Ascending aorta (tissue), 2 donors: ENCODE results near the gene BRWD1. TPM values are rescaled to one million over a fixed set of nuclear protein-coding genes. Genes with fewer than 3 reads are reported as not detected.

Experiments used
- DNase-seq, 2 donors: peaks; one replicate each; pipeline ENCODE4 v3.0.0-alpha.2; 2019; ENCODE audit warnings: low spot score in 2 of 2
- H3K27ac ChIP-seq, 2 donors: fragments of 200-600 bp; sonication (generic); one replicate each; pipeline ENCODE4 v1.5.1; 2016 to 2017; ENCODE audit warnings: mild to moderate bottlenecking in 1 of 2
- H3K27me3 ChIP-seq: fragments of 200-600 bp; sonication (generic); one replicate; pipeline ENCODE4 v1.5.1; 2017
- H3K36me3 ChIP-seq, 2 donors: fragments of 200-600 bp; sonication (generic); one replicate each; pipeline ENCODE4 v1.5.1; 2016
- H3K4me1 ChIP-seq, 2 donors: fragments of 200-600 bp; sonication (generic); one replicate each; pipeline ENCODE4 v1.5.1; 2016 to 2017; ENCODE audit warnings: mild to moderate bottlenecking in 1 of 2
- H3K4me3 ChIP-seq, 2 donors: fragments of 200-600 bp; sonication (generic); one replicate each; pipeline ENCODE4 v1.5.1; 2016 to 2017; ENCODE audit warnings: mild to moderate bottlenecking in 1 of 2
- H3K9me3 ChIP-seq, 2 donors: fragments of 200-600 bp; sonication (generic); one replicate each; pipeline ENCODE4 v1.5.1; 2016
- CTCF ChIP-seq, 3 experiments: fragments of 200-600 bp in 2 of 3; fragments of 450-650 bp in 1 of 3; sonication (generic) in 2 of 3; IDR thresholded peaks; one replicate each; pipeline ENCODE4 v1.5.1; 2016 to 2019; ENCODE audit warnings: antibody characterized with exemption in 3 of 3, mild to moderate bottlenecking in 1 of 3, moderate library complexity in 1 of 3
- intact Hi-C: fragments of 100-400 bp; cut with DNase I; formaldehyde crosslinking; loops from one replicate; pipeline ENCODE4 v1.15.1; 2023
- total RNA-seq: library from RNA; depleted of rRNA; stranded (reverse); fragments of >200 nt; gene quantifications from one replicate; pipeline ENCODE4 v1.1.0, GENCODE V29; 2016

BRWD1 gene
- total RNA-seq, 1 donor from 2014 or later = 15.4 TPM

- Histone ChIP-seq H3K27ac (no peak overlapping the region), H3K4me3 (no peak overlapping the region), H3K9me3 (no peaks in the 10 kb centered on the region), H3K36me3 (peaks cover 45 to 65% of the 10 kb centered on the region in 2 donors), H3K27me3 (no peaks in the 10 kb centered on the region), H3K4me1 (no peaks in the 10 kb centered on the region)
- TF ChIP-seq CTCF (IDR thresholded peaks at IDR 0.05) = no peak
- DNase-seq = no peak
- intact Hi-C loops = no loop called here
Observed at GRCh38 chr21:39269620-39270019, 43.8 kb downstream of the BRWD1 start.

GRCh38 chr21:39265603-39266002 is 47.8 kb downstream of the BRWD1 start:
- Histone ChIP-seq H3K27ac (no peak overlapping the region), H3K9me3 (no peaks in the 10 kb centered on the region), H3K27me3 (no peaks in the 10 kb centered on the region), H3K36me3 (peaks cover 42 to 67% of the 10 kb centered on the region in 2 donors), H3K4me3 (no peak overlapping the region), H3K4me1 (no peaks in the 10 kb centered on the region)
- intact Hi-C loops = no loop called here
- no peak for DNase-seq
- no peak for TF ChIP-seq CTCF (IDR thresholded peaks at IDR 0.05)

GRCh38 chr21:39263372-39263771 is 50.1 kb downstream of the BRWD1 start:
- Histone ChIP-seq H3K27me3 (no peaks in the 10 kb centered on the region), H3K4me1 (no peaks in the 10 kb centered on the region), H3K36me3 (peaks cover 32 to 56% of the 10 kb centered on the region in 2 donors), H3K27ac (no peak overlapping the region), H3K4me3 (no peak overlapping the region), H3K9me3 (no peaks in the 10 kb centered on the region)
- intact Hi-C loops = no loop called here
- TF ChIP-seq CTCF (IDR thresholded peaks at IDR 0.05) = no peak
- DNase-seq = no peak

- no peak for DNase-seq
- Histone ChIP-seq H3K27me3 (no peaks in the 10 kb centered on the region), H3K36me3 (peaks cover 44 to 60% of the 10 kb centered on the region in 2 donors), H3K4me3 (no peak overlapping the region), H3K27ac (no peak overlapping the region), H3K4me1 (no peaks in the 10 kb centered on the region), H3K9me3 (no peaks in the 10 kb centered on the region)
- intact Hi-C loops = no loop called here
- TF ChIP-seq CTCF (IDR thresholded peaks at IDR 0.05) = no peak
Observed at GRCh38 chr21:39258207-39258606, 55.2 kb downstream of the BRWD1 start.

GRCh38 chr21:39251326-39251725 is 62.1 kb downstream of the BRWD1 start:
- intact Hi-C loops = no loop called here
- Histone ChIP-seq H3K27me3 (no peaks in the 10 kb centered on the region), H3K4me1 (no peaks in the 10 kb centered on the region), H3K27ac (no peak overlapping the region), H3K9me3 (no peaks in the 10 kb centered on the region), H3K4me3 (no peak overlapping the region), H3K36me3 (peaks cover 35 to 42% of the 10 kb centered on the region in 2 donors)
- TF ChIP-seq CTCF (IDR thresholded peaks at IDR 0.05) = no peak
- no peak for DNase-seq

- Histone ChIP-seq H3K9me3 (no peaks in the 10 kb centered on the region), H3K4me1 (no peaks in the 10 kb centered on the region), H3K27me3 (no peaks in the 10 kb centered on the region), H3K4me3 (no peak overlapping the region), H3K36me3 (peaks cover 14 to 53% of the 10 kb centered on the region in 2 donors), H3K27ac (no peak overlapping the region)
- no peak for TF ChIP-seq CTCF (IDR thresholded peaks at IDR 0.05)
- intact Hi-C loops = no loop called here
- DNase-seq = no peak
Observed at GRCh38 chr21:39238275-39238674, 75.2 kb downstream of the BRWD1 start.
